ENCODE data around the gene ARHGAP6.

- TF ChIP-seq, protein P1, sequence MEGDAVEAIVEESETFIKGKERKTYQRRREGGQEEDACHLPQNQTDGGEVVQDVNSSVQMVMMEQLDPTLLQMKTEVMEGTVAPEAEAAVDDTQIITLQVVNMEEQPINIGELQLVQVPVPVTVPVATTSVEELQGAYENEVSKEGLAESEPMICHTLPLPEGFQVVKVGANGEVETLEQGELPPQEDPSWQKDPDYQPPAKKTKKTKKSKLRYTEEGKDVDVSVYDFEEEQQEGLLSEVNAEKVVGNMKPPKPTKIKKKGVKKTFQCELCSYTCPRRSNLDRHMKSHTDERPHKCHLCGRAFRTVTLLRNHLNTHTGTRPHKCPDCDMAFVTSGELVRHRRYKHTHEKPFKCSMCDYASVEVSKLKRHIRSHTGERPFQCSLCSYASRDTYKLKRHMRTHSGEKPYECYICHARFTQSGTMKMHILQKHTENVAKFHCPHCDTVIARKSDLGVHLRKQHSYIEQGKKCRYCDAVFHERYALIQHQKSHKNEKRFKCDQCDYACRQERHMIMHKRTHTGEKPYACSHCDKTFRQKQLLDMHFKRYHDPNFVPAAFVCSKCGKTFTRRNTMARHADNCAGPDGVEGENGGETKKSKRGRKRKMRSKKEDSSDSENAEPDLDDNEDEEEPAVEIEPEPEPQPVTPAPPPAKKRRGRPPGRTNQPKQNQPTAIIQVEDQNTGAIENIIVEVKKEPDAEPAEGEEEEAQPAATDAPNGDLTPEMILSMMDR (IDR thresholded peaks at IDR 0.05): no peak
- no peak for TF ChIP-seq EP300 (IDR thresholded peaks at IDR 0.05)
These were observed 186.8 kb downstream of the ARHGAP6 start for GRCh38 chrX:11478911-11479310.

All from ovary (tissue), 3 donors.